OCI-M1 (cell line): ENCODE results near the gene PTGDR2.

ENCODE experiments used
- DNase-seq: peaks from one replicate; lab custom pipeline; 2025; lab: John Stamatoyannopoulos, UW

PTGDR2 gene

GRCh38 chr11:60858731-60859464 is 3.1 kb upstream of the PTGDR2 start:
- DNase-seq = no peak

DNA sequence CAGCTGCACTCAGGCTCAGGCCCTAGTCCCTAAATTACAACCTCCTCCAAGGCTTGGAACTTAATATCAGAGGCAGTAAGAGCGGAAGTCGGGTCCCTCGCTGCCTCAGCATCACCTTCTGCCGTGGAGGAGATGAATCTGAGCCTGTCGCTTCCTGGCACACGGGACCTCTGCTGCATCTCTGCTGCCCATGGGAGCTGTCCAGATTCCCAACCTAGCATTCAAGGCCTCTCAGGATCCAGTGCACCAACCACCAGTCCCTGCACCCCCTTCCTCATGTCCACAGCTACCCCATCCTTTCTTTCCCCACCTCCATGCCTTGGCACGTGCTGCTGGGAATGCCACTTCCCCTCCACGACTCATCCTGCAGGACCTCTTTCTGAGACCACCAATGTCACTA is 2.5 kb upstream of the PTGDR2 start:
- DNase-seq = no peak

DNA sequence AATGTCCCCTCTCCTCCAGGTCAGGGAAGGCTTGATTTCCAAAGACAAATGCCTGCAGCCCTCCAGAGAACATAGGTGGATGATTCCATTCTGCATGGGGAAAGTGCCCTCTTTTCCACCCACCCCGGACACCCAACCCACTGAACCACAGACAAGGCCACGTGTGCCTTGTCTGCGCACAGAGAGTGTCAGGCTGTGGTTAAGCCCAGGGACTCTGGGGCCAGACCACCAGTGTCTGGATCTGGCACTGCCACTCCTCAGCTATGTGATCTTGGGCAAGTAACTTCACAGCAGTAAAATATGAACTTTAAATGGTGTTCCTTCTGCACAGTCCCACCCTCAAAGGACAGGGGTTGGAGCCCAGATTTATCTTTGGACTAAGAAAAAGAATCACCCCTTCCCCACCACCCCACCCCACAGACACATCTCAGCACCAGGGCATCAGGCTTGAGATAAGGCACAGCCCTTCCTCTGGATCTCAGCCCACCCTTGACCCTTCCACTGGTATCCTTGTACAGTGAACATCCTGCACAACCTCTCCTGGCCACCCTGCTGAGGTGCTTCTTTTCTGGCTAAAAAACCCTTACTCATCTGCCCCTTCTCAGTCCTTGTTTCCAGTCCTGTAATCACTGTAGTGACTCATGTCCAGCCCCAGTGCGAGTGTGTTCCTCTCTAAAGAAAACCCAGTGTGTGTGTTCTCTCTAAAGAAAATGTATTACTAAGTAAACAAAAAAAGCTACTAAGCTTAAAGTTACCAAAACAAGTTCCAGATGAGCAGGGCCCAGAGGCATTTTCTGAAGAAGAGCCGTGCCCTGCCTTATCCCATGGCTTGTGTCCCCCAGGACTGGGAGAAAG is 1.9 kb upstream of the PTGDR2 start:
- DNase-seq = no peak

DNA sequence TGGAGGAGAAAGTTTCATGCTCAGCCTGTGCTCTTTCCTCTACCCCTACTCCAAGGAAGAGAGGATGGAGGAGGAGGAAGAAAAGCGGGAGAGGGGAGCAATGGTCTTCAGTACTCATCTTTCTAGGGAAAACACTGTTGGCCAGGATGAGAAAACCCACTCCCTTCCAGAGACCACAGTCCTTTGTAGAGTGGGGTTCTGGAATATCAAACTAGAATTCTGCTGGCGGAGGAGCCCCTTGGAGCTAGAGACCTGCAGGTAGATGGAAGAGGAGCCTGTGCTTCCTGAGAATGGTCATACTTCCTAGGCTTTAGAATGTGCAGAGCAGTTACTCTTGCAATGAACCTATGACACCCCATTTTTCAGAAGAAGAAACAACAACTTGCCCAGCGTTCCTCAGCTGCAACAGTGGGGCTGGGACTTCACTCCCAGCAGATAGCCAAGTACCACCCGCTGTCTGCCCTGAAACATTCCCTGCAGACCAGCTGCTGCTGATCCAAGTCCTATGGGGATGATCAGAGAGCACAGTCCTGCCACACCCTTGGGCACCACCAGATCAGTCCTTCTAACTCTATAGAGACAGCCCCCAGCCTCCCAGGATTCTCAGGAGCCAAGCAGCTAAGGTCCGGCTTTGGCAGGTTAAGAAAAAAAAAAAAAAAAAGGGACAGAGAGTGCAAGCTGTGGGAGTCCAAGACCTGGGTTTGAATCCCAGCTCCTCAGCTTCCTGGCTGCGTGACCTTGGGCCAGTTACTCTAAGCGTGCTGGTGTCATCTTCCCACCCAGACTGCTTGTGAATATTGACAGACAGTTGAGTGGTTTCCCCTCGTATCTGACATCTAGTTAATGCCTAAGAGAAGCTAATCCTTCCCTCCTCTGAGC is 664 bp downstream of the PTGDR2 start:
- DNase-seq = peak; percentile 29

GRCh38 chr11:60854140-60854846 is 1.5 kb downstream of the PTGDR2 start:
- peak; percentile 82 for DNase-seq

- no peak for DNase-seq
Observed at GRCh38 chr11:60852982-60853950, 2.5 kb downstream of the PTGDR2 start.

- DNase-seq = no peak
Observed at GRCh38 chr11:60852117-60852981, 3.4 kb downstream of the PTGDR2 start.

DNA sequence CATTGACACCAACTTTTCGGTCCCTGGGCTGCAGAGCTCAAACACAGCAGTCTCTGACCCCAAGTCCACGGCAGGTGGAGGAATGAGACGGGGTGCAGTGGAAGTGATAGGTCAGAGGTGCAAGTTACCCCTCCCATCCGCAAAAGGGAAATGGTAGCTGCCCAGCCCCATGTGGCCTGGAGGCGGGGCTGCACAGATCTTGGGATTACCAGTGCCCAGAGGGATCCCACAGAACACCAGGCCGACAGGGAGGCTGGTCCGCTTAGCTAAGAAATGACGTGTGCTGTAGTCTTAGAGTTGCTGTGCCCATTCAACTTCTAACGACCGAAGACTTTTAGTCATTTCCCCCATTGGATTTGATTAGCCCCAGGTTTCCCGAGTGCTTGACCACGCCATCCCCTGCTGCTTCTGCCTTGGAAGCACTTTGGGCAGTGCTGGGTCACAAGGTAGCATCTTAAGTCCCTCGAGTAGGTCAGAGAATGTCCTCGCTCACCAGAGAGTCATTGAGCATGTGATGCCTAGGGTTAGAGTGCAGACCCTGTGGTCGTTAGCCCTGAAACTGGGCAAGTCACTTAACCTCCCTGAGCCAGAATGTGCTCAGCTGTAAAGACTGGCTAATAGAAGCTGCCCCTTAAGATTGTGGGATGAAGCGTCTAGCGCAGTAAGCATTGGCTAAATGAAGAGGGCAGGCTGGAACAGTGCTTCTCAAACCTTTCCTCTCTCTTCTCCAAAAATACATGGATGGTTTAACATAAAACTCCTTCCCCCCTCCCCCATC is 4.2 kb downstream of the PTGDR2 start:
- no peak for DNase-seq

GRCh38 chr11:60849641-60850520 is 5.9 kb downstream of the PTGDR2 start:
- no peak for DNase-seq

DNA sequence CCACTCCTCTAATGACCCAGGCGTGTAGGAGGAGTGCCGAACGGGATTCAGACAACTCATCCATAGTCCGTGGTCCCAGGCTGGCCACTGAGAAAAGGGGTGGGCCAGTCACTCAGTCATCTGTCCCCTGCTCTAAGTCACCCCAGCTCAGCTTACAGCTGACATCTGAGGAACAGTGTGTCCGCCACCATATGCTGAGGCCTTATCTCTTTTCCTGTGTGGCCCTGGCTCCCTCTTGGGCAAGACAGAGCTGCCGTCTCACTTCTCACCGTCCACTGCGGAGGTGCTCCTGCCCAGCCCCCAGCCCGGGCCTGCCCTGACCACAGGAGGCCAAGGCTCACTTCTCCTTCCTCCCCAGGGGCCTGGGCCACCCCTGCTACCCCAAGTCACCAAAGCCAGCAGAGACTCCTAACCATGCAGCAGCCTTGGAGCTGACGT is 7.0 kb downstream of the PTGDR2 start:
- no peak for DNase-seq

- DNase-seq = no peak
Observed at GRCh38 chr11:60847896-60848295, 7.9 kb downstream of the PTGDR2 start.

DNA sequence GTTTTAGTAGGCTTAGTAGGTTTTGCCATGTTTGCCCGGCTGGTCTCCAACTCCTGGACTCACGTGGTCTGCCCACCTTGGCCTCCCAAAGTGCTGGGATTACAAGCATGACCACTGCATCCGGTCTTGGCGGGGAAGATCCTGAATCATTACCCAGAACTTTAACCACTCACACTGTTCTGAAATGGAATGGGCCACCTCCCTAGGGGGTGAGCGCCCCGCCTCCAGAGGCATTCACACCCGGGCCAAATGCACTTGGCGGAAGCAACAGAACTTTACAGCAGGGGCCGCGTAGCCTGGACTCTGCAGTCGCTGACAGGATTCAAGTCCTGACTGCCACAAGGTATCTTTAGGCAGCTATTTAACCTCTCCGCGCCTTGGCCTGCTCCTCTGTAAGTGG is 8.5 kb downstream of the PTGDR2 start:
- DNase-seq = no peak

GRCh38 chr11:60845338-60845737 is 10.4 kb downstream of the PTGDR2 start:
- DNase-seq = no peak

DNA sequence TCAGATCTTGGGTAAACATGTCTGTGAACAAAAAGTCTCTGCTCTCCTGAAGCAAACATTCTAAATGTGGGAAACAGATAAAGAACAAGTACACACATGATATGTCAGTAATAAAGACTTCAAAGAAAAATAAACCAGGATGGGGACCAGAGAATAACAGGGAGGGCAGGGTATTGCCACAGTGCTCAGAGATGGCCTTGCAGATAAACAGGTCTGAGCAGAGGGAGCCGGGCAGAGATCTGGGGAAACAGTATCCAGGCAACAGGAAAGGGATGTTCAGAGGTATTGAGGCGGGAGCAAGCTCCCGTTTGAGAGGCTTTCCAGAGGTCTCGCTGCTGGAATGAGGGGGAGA is 10.9 kb downstream of the PTGDR2 start:
- DNase-seq = no peak

- no peak for DNase-seq
Observed at GRCh38 chr11:60844045-60844869, 11.5 kb downstream of the PTGDR2 start.

- peak; percentile 41 for DNase-seq
Observed at GRCh38 chr11:60842668-60843600, 12.8 kb downstream of the PTGDR2 start.
